DMS53 (cell line): ENCODE results near the gene SLC38A8.

ENCODE experiments used
- DNase-seq: peaks from one replicate; lab custom pipeline; 2025; lab: John Stamatoyannopoulos, UW

The SLC38A8 gene

GRCh38 chr16:84031556-84031955 is 11.0 kb downstream of the SLC38A8 start:
- DNase-seq: no peak

DNA sequence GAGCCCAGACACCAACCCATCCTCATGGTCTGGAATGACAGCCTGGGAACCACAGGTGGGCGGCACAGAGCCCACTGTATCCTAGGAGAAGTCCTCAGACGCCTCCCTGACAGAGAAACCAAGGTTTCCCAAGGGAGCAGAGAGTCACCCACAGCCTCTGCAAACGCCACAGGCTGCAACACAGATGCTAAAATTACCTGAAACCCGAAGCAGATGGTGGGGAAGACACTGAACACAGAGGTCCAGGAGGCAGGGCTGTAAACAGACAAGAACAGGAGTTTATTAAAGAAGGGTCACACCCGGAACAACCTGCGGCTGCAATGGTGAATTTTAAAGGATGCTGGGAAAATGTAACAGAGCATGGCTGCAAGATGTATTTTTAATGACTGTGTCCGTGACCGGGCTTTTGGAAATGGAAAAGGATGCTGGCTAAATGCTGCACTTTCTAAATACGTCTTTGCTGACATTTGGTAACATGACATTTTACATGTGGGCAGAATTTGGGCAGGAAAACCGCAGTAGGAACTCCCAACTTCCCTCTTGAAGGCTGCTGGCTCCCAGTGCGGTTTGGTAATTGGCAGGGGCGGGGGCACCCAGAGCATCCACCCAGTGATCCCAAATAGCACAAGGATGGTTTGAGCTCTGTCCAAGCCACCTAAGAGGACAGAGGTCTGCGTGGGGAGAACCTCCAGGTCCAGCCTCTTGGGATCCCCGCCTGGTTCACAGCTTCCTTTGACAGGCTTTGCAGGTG is 13.1 kb downstream of the SLC38A8 start:
- DNase-seq: no peak

DNA sequence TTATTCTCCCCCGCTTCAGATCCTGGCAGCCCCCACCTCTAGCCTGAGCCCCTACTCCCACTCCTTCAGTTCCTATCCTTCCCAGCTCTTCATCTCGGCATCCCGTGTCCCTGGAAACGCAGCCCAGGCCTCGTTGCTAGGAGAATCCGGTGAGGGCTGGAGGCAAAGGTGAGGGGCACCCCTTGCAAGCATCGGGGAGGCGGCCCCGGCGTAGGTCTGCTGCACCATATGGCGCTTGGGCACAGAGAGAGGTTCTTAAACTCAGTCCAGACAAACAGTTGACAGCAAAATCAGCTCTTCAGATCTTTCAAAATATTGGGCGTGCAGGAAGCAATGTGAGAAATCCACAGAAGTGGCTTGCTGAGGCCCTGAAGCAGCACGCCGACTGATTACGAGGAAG is 15.0 kb downstream of the SLC38A8 start:
- DNase-seq: no peak

DNA sequence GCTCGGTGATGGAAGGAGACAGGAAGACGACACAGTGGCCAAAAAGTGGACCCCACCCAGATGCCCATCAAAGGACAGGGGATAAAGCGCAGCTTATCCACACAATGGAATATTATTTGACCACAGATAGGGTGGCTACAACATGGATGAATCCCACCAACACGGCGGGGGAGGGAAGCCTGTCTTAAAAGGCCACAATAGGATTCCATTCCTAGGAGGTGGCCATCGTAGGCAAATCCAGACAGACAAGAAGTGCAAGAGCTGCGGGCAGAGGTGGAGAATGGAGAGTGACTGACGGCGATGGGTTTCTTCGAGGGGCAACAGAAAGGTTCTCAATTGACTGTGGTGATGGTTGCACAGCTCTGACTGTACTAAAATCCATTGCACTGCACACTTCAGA is 16.0 kb downstream of the SLC38A8 start:
- no peak for DNase-seq

GRCh38 chr16:84024854-84025253 is 17.7 kb downstream of the SLC38A8 start:
- no peak for DNase-seq

DNA sequence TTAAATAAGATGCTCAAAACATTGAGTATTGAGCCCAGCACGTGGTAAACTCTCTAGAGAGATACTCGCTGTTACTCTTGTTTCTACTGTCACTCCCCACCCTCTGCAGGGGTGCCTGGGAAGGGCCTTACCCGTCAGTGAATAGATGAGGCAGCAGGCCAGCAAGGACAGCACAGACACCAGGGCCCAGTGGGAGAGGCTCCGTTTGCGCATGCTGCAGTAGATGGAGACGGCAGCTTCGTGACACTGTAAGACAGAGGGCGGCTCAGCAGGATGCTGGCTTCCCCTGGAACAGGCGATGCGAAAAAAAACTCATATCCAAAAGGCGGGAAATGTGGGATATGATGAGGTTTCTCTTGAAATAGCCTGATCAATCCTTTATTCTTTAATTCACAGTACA is 20.0 kb downstream of the SLC38A8 start:
- DNase-seq: no peak

- DNase-seq: no peak
These were observed 21.1 kb downstream of the SLC38A8 start for GRCh38 chr16:84021488-84021887.

DNA sequence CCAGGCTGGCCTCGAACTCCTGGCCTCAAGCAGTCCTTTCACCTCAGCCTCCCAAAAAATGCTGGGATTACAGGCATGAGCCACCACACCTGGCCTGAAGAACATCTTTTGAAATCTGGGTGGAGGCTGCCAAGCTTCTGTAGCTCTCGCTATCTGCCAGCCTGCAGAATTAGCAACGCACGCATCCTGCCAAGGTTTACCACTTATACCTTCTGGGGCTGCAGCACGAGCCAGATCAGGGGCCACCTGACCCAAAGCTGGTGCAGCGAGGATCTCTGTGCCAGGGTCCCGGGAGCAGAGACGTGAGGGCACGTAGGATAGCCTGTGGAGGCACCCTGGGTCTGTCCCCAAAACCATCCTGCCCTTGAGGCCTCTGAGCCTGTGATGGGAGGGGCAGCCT is 22.2 kb downstream of the SLC38A8 start:
- no peak for DNase-seq

- DNase-seq: no peak
These were observed 23.9 kb downstream of the SLC38A8 start for GRCh38 chr16:84018710-84019109.

- no peak for DNase-seq
These were observed 26.1 kb downstream of the SLC38A8 start for GRCh38 chr16:84016477-84016876.

DNA sequence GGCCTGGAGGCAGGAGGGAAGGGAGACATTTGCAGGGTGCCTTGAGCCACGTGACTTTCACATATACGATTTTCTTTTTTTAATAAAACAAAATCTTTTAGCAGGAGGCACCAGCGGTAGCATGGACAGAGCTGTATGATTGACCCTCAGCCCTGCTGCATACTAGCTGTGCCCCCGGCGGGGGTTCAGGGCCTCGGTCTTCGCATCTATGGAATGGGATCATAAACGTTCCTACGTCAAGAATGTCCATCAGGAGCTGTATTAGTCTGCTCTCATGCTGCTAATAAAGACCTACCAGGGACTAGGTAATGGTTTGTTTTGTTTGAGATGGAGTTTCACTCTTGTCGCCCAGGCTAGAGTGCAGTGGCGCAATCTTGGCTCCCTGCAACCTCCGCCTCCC is 27.2 kb downstream of the SLC38A8 start:
- no peak for DNase-seq

DNA sequence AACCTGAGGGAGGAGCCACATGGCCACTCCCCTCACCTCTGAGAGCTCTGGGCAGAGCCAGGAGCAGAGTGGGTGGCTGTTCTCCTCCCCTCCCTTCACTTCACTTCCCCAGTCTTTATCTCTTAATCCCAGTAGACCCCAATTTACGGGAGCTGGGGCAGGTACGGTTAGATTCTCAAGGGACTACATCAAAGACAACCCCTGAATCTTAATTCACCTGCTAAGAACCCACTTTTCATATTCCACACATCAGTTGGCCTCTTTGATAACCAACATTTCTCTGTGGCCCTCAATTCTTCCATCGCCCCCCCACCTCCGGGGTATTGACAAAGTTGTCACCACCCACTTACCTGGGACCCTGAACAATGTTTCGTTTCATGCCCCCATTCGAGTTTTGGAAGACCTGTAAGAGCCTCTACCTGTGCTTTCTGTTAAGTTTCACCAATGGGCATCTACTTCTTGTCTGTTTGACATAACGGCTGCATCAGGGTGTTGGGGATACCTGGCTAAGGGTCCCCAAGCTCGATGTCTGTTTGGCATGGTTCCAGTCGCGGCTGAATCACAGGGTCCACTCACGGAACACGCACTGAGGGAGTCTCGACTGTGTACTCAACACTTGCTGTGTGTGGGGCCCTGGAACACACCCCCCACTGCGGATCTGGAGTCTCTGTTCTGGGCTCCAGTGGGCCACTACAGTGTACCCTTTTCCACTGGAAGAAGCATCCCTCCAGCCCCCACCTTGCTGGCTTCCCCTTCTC is 27.8 kb downstream of the SLC38A8 start:
- no peak for DNase-seq

GRCh38 chr16:84013787-84014569 is 28.6 kb downstream of the SLC38A8 start:
- DNase-seq: peak; percentile 73

DNA sequence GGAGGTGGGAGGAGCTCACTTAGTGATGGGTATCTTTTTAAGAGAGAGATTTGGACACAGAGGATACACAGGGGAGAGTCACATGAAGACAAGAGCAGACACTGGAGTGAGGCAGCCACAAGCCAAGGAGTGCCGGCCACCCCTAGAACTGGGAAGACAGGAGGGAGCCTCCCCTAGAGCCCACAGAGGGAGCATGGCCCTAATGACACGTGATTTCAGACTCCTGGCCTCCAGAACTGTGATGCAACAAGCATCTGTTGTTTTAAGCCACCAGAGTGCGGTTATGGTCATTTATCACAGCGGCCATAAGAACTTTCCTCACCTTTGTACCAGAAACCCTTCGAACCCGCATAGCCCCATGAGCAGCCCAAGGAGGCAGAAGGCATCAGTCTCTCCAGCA is 33.3 kb downstream of the SLC38A8 start:
- no peak for DNase-seq

DNA sequence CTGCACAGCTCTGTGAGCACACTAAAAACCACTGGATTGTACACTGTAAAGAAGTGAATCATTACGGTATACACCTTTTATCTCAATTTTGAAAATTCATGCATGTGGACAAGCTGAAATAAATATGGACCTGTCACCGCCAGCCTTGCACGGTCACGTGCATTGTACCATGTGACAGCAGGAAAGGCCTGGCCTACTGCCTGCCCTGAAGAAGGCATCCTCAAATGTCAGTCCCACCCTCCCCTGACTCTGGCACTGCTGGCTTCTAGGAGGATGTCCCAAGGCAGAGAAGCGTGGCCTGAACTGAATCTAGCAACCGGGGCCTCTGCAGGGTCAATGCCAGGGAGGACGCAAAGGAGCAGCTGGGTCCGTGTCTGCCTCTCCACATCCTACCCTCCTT is 34.6 kb downstream of the SLC38A8 start:
- DNase-seq: no peak

DNA sequence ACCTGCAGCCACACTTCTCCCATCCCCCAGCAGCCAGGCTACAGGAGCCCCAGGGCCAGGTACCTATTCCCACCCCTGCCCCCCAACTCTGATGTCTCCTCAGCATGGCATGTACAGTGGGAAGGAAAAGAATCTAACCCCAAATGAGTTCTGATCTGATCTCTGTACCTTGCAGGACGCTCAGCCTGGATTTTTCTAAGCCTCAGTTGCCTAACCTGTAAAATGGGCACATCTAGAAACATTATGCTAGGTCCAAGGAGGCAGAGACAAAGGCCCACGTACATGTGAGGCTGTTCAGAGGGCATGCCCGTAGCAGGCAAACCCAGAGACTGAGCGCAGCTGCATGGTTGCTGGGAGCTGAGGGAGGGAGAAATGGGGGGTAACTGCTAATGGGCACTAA is 35.1 kb downstream of the SLC38A8 start:
- DNase-seq: no peak

DNA sequence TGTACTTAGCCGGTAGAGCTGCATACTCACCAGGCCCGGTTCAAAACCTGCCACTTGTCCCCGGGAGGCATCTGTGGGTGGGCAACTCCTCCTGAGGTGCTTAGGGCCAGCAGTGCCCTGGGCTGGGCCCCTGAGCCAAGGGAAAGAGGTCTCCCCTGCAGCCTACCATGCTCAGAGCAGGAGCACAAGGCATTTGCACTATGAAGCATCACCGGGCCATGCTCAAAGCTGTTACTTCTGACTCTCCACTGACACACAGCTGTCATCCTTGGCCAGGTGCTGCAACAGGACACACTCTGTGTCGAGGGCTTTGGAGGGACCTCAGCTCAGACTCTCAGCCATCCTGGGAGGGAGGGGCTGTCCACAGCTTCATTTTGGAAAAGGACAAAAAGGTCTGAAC is 37.2 kb downstream of the SLC38A8 start:
- DNase-seq: no peak

DNA sequence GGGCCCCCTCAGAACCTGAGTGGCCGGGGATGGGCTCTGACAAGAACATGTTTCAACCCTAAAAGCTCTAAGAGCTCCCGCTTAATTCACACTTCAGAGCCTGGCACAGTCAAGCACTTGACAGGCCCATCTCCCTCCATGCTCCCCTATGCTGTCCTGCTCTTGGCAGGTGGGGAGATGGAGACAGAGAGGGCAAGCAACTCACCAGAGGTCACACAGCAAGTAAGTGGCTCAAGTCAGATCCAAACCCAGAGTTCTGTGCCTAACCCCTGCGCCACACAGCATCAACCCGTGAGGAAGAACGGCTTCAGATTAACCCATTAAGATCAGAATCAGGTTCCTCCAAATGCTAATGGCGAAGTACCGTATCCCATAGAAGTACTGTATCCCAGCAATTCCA is 38.2 kb downstream of the SLC38A8 start:
- DNase-seq: no peak

GRCh38 chr16:84003038-84003437 is 39.6 kb downstream of the SLC38A8 start:
- no peak for DNase-seq

DNA sequence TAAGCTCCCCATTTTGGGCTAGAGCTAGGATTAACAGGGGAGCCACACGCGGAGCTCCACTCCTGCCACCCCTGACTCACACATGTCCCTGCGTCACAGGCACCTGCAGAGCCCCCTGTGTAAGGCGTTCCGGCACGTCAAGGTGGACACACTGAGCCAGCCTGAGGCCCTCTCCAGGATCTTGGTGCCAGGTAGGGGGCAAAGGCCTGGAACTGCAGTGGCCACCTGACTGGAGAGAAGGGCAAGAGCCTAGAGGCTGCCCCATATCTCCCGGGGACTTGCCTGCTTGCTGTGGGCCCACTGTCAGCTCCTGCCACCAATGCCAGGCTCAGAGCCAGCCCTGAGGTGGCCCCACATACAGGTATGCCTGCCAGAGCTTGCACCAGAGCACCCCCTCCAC is 40.9 kb downstream of the SLC38A8 start:
- no peak for DNase-seq

DNA sequence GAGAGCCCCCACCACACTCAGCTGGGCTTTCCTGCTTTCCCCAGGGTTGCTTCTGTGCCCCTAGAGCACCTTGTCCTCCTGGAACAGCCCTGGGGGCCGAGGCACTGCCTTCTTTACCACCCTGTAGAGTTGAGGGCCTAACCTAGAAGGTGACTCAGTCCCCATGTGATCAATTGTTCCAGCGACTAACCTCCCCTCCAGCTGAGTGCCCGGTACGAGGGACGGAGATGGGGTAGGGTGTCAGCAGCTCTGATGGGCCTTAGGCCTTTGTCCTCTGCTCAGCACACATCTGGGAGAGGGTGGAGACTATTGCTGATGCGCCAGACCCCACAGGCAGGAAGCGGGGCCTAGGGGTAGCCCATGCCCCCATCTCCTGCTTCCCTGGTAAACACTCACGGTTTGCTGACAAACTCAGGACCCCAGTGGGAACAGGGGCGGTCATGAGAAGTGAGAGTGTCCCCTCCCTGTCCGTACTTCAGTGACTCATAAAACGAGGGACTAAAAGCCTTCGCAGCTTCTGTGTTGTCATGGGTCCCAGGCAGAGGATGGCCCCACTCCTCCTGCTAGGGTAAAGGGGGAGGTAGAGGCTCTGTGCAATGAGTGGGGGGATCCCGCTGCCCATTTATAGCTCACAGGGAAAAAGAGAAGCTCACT is 41.5 kb downstream of the SLC38A8 start:
- DNase-seq: no peak

- no peak for DNase-seq
These were observed 44.5 kb downstream of the SLC38A8 start for GRCh38 chr16:83998091-83998490.
